ENCODE measurements around the gene GOLGA7B.

The GOLGA7B gene

GRCh38 chr10:97867220-97867800, 17.7 kb downstream of the GOLGA7B start:
- DNase-seq (ENCODE audit: low read depth in 3 of 3) = no peak

- no peak for DNase-seq (ENCODE audit: low read depth in 3 of 3)
Measured at GRCh38 chr10:97868134-97868685, 18.6 kb downstream of the GOLGA7B start.

GRCh38 chr10:97869091-97870042, 19.7 kb downstream of the GOLGA7B start:
- peak; percentile 65 to 81 (median 67) for DNase-seq (ENCODE audit: low read depth in 3 of 3)

- DNase-seq (ENCODE audit: low read depth in 3 of 3) = no peak
Measured at GRCh38 chr10:97870990-97871389, 21.3 kb downstream of the GOLGA7B start.

GRCh38 chr10:97873569-97873968, 23.9 kb downstream of the GOLGA7B start:
- DNase-seq (ENCODE audit: low read depth in 3 of 3) = no peak

GRCh38 chr10:97874332-97874731, 24.7 kb downstream of the GOLGA7B start:
- DNase-seq (ENCODE audit: low read depth in 3 of 3) = no peak

GRCh38 chr10:97875391-97875790, 25.7 kb downstream of the GOLGA7B start:
- no peak for DNase-seq (ENCODE audit: low read depth in 3 of 3)

GRCh38 chr10:97876402-97876801, 26.8 kb downstream of the GOLGA7B start:
- no peak for DNase-seq (ENCODE audit: low read depth in 3 of 3)

GRCh38 chr10:97879241-97879640, 29.6 kb downstream of the GOLGA7B start:
- DNase-seq (ENCODE audit: low read depth in 3 of 3) = no peak

- DNase-seq (ENCODE audit: low read depth in 3 of 3) = no peak
Measured at GRCh38 chr10:97880109-97880508, 30.5 kb downstream of the GOLGA7B start.

GRCh38 chr10:97882142-97883091, 32.8 kb downstream of the GOLGA7B start:
- DNase-seq (ENCODE audit: low read depth in 3 of 3) = no peak

GRCh38 chr10:97883092-97883485, 33.4 kb downstream of the GOLGA7B start:
- no peak for DNase-seq (ENCODE audit: low read depth in 3 of 3)

GRCh38 chr10:97886286-97886685, 36.6 kb downstream of the GOLGA7B start:
- DNase-seq (ENCODE audit: low read depth in 3 of 3) = no peak

- no peak for DNase-seq (ENCODE audit: low read depth in 3 of 3)
Measured at GRCh38 chr10:97887399-97887798, 37.8 kb downstream of the GOLGA7B start.

- no peak for DNase-seq (ENCODE audit: low read depth in 3 of 3)
Measured at GRCh38 chr10:97888134-97888533, 38.5 kb downstream of the GOLGA7B start.

GRCh38 chr10:97888641-97889262, 39.1 kb downstream of the GOLGA7B start:
- peak in 1 of 3 experiments; percentile 17 for DNase-seq (ENCODE audit: low read depth in 3 of 3)

- peak in 1 of 3 experiments; percentile 9 for DNase-seq (ENCODE audit: low read depth in 3 of 3)
Measured at GRCh38 chr10:97889461-97890265, 40.0 kb downstream of the GOLGA7B start.

- DNase-seq (ENCODE audit: low read depth in 3 of 3) = no peak
Measured at GRCh38 chr10:97891497-97892167, 42.0 kb downstream of the GOLGA7B start.

GRCh38 chr10:97892506-97892905, 42.9 kb downstream of the GOLGA7B start:
- no peak for DNase-seq (ENCODE audit: low read depth in 3 of 3)

- no peak for DNase-seq (ENCODE audit: low read depth in 3 of 3)
Measured at GRCh38 chr10:97892939-97893338, 43.3 kb downstream of the GOLGA7B start.
